Ovary (tissue), 9 donors: ENCODE results near the gene SPINT2. TPM values are rescaled to one million over a fixed set of nuclear protein-coding genes. Genes with fewer than 3 reads are reported as not detected.

ENCODE experiments used
- DNase-seq, 5 donors: peaks; one replicate each; pipeline ENCODE4 v3.0.0-alpha.2; 2019 to 2020
- H3K27ac ChIP-seq, 2 donors: fragments of 200-600 bp; one replicate each; pipeline versions ENCODE4 v1.5.1 to v1.8.0; 2019 to 2022
- H3K27me3 ChIP-seq: fragments of 200-600 bp; one replicate; pipeline ENCODE4 v1.8.0; 2022
- H3K36me3 ChIP-seq: fragments of 200-600 bp; sonication (generic); one replicate; pipeline ENCODE4 v1.5.1; 2019
- H3K4me1 ChIP-seq: one replicate; pipeline ENCODE4 v1.8.1; 2013; ENCODE audit warnings: mild to moderate bottlenecking, moderate library complexity; ENCODE audit not compliant: insufficient read depth
- H3K4me3 ChIP-seq: fragments of 200-600 bp; sonication (generic); one replicate; pipeline ENCODE4 v1.5.1; 2017
- H3K9me3 ChIP-seq, 2 donors: fragments of 200-600 bp in 1 of 2; sonication (generic) in 1 of 2; one replicate each; pipeline versions ENCODE4 v1.5.1 to v1.8.1; 2013 to 2019; ENCODE audit warnings: mild to moderate bottlenecking in 1 of 2, moderate library complexity in 1 of 2
- CTCF ChIP-seq, 3 donors: fragments of 450-650 bp in 2 of 3; fragments of 200-600 bp in 1 of 3; IDR thresholded peaks; one replicate each; pipeline versions ENCODE4 v1.5.1 to v1.8.0; 2016 to 2022; ENCODE audit warnings: antibody characterized with exemption in 3 of 3, mild to moderate bottlenecking in 1 of 3
- EP300 ChIP-seq: sonication (generic); formaldehyde crosslinking; IDR thresholded peaks from one replicate; pipeline ENCODE4 v1.6.1; 2017; ENCODE audit warnings: antibody characterized with exemption
- POLR2A ChIP-seq: fragments of 450-650 bp; IDR thresholded peaks from one replicate; pipeline ENCODE4 v1.6.1; 2017; ENCODE audit warnings: antibody characterized with exemption, mild to moderate bottlenecking, moderate library complexity
- WGBS, 3 donors: extraction: QIAGEN DNeasy Blood & Tissue Kit in 1 of 3; methylation state at CpG; one replicate each; pipeline versions ENCODE4 v1.1.5 to v1.1.7; 2013 to 2017; 5-methylcytosine and 5-hydroxymethylcytosine counted together
- intact Hi-C, 4 donors: fragments of 100-400 bp; cut with DNase I; formaldehyde crosslinking; loops; one replicate each; pipeline versions ENCODE4 v1.11.0 to v1.15.1; 2022 to 2023
- polyA plus RNA-seq, 2 donors: library from polyadenylated mRNA; stranded (reverse); fragments of 200-250 nt in 1 of 2; fragments of 350-450 nt in 1 of 2; fragmentation: Illumina TruSeq in 1 of 2; extraction: RNeasy Lipid Tissue Mini Kit (QIAGEN cat#74804) in 1 of 2; gene quantifications; one replicate each; pipeline ENCODE4 v1.2.3, GENCODE V29; 2013 to 2014
- total RNA-seq, 7 donors: library from RNA; depleted of rRNA in 2 of 7; stranded (reverse); fragments of >200 nt in 2 of 7; fragmentation: NEBNext Ultra II Directional in 3 of 7; extraction: Animal tissue kit (Norgen Biotek cat#: 25700) in 3 of 7; gene quantifications; one replicate each; pipeline versions ENCODE4 v1.1.0 to v1.2.4, GENCODE V29; 2016 to 2023
- donor health status: DM: no; HTN: no; CAD: no; lungs with moderate emphysema.
- donor health status: DM: no; HTN: no; CAD: no.
- donor health status: Bipolar disorder and iron deficiency.
- donor health status: DM: yes; HTN: yes; CAD: no.
- donor health status: DM: no; HTN: no; CAD: no.
- donor health status: DM: yes; HTN: yes; CAD: no.

SPINT2 gene
- total and polyA plus RNA-seq, 9 donors, result 71.5 to 556 (median 117) TPM

DNA sequence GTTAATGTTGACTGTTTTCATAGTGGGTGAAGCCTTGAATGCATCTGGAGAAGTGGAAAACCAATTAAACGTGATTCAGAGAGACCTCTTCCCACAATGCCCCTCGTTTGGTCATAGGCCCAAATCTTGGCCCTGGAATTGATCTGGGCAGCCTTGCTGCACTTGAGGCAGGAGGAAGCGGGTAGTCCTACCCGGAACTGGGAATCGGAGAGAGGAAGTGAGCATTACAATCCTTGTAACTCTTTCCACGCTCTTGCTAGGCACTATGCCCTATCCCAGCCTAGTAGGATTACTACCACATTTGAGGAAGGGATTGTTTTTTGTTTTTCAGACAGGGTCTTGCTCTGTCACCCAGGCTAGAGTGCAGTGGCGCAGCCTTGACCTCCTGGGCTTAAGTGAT, 58.9 kb downstream of the SPINT2 start:
- no peak overlapping the region for H3K4me3 ChIP-seq
- H3K27me3 ChIP-seq, result no peaks in the 10 kb centered on the region
- intact Hi-C loops, result loop anchor here in 2 of 4 donors (5.0 to 10.0 kb wide), 2 partner anchors 71 to 178 kb away; no protein-coding TSS in a partner anchor
- TF ChIP-seq EP300 (no peak), CTCF (IDR thresholded peaks at IDR 0.05) (no peak), POLR2A (no peak)
- DNase-seq, result no peak
- H3K36me3 ChIP-seq, result no peaks in the 10 kb centered on the region
- peaks cover 13% of the 10 kb centered on the region for H3K4me1 ChIP-seq
- 39 to 56% (median 54%) methylated on average over 7 of the region's 7 CpGs for WGBS, 3 donors
- H3K9me3 ChIP-seq, result no peaks in the 10 kb centered on the region
- no peak overlapping the region for H3K27ac ChIP-seq

DNA sequence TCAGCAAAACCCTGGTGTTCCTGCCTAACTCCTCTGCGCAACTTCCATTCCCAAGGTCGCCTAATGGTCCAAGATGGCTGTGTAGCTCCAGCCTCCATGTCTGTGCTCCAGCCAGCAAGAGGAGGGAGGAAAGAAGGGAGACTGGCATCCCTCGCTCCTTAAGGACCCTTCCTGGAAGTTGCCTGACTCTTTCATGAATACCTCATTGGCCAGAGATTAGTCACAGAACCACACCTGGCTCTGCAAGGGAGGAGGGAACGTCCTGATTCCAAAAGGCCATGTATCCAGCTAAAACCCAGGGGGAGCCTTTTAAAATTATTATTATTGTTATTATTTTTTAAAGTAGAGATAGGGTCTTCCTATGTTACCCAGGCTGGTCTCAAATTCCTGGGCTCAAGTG, 60.1 kb downstream of the SPINT2 start:
- no peaks in the 10 kb centered on the region for H3K9me3 ChIP-seq
- H3K27me3 ChIP-seq, result no peaks in the 10 kb centered on the region
- H3K4me1 ChIP-seq, result peaks cover 11% of the 10 kb centered on the region
- TF ChIP-seq CTCF (IDR thresholded peaks at IDR 0.05), result no peak
- TF ChIP-seq EP300, result no peak
- no peak for TF ChIP-seq POLR2A
- WGBS, 3 donors, result 92 to 95% (median 95%) methylated on average over 4 of the region's 4 CpGs
- H3K4me3 ChIP-seq, result no peak overlapping the region
- H3K36me3 ChIP-seq, result no peaks in the 10 kb centered on the region
- no peak overlapping the region for H3K27ac ChIP-seq
- no peak for DNase-seq
- intact Hi-C loops, result loop anchor here in 2 of 4 donors (5.0 to 10.0 kb wide), 2 partner anchors 72 to 180 kb away; no protein-coding TSS in a partner anchor

DNA sequence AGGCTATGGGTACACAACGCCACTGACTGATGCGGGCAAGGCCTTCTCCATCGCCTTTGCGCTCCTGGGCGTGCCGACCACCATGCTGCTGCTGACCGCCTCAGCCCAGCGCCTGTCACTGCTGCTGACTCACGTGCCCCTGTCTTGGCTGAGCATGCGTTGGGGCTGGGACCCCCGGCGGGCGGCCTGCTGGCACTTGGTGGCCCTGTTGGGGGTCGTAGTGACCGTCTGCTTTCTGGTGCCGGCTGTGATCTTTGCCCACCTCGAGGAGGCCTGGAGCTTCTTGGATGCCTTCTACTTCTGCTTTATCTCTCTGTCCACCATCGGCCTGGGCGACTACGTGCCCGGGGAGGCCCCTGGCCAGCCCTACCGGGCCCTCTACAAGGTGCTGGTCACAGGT, 62.2 kb downstream of the SPINT2 start:
- no peaks in the 10 kb centered on the region for H3K9me3 ChIP-seq
- H3K36me3 ChIP-seq, result no peaks in the 10 kb centered on the region
- TF ChIP-seq CTCF (IDR thresholded peaks at IDR 0.05) (no peak), EP300 (no peak), POLR2A (no peak)
- no peaks in the 10 kb centered on the region for H3K27me3 ChIP-seq
- H3K27ac ChIP-seq, result no peak overlapping the region
- 93 to 94% (median 93%) methylated on average over 22 of the region's 22 CpGs for WGBS, 3 donors
- H3K4me3 ChIP-seq, result no peak overlapping the region
- DNase-seq, result no peak
- peaks cover 9% of the 10 kb centered on the region for H3K4me1 ChIP-seq
- intact Hi-C loops, result loop anchor here in 1 of 4 donors (10.0 kb wide), 1 partner anchor 182 kb away; no protein-coding TSS in a partner anchor

DNA sequence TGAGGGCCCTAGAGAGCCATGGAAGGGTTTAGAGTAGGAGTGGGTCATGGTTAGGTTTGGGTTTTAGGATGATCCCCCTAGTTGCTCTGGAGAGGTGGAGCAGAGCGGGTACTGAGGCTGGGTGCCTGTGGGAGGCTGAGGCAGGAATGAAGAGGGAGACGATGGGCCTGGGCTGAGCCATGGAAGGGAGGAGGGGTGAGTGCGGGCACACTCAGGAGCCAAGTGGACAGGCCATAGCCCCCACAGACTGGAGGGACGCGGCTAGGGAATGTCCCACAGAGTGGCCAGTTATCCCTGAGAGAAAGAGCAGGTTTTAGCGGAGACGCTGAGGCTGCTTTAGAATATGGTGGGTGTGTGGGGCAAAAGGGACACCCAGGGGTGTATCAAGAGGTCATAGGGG, 65.3 kb downstream of the SPINT2 start:
- H3K9me3 ChIP-seq, result no peaks in the 10 kb centered on the region
- H3K27me3 ChIP-seq, result no peaks in the 10 kb centered on the region
- WGBS, 3 donors, result 92 to 96% (median 94%) methylated on average over 7 of the region's 7 CpGs
- TF ChIP-seq CTCF (IDR thresholded peaks at IDR 0.05) (no peak), POLR2A (no peak), EP300 (no peak)
- H3K36me3 ChIP-seq, result no peaks in the 10 kb centered on the region
- intact Hi-C loops, result loop anchor here in 3 of 4 donors (5.0 to 10.0 kb wide), 3 partner anchors 82 to 185 kb away; no protein-coding TSS in a partner anchor
- no peak overlapping the region for H3K27ac ChIP-seq
- DNase-seq, result no peak
- no peak overlapping the region for H3K4me3 ChIP-seq
- H3K4me1 ChIP-seq, result no peaks in the 10 kb centered on the region
